ENCODE results near the gene TTC27.
"Not testable (repeated sequence)": the region's sequence is repeated elsewhere in the genome, so short reads cannot be mapped to it uniquely, and the experiment has no call there.

The TTC27 gene

DNA sequence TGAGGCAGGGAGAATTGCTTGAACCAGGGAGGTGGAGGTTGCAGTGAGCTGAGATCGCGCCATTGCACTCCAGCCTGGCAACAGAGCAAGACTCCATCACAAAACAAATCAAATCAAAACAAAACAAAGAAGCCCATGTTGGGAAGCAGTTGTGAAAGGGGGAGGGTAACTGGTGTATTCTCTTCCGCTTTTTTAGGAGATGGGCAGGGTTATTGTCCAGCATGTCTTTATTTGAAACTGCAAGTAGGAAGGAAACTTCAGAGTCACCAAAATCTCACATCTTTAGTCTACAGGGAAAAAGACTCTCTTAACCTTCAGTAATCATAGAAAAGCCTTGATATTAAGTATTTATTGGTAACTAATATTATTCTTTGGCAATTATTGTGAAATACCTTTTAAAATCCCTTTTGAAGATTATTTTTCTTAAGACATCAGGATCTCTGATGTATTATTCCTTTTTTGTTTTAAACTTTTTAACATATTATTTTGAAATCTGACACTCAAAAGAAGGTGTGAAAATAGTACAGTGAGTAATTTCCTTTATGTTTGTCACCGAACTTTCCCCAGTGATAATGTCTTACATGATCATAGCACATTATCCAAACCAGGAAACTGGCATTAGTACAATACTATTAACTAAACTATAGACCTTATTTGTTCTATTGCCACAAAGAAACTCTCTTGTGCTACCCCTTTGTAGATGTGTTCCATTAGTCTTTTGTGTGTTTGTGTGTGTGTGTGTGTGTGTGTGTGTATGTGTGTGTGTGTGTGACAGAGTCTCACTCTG, 234.6 kb downstream of the TTC27 start:
- Mint-ChIP-seq H3K9me3 (no peaks in the 10 kb centered on the region), H3K27ac (no peak overlapping the region), H3K4me1 (no peaks in the 10 kb centered on the region), H3K36me3 (no peaks in the 10 kb centered on the region), H3K4me3 (no peak overlapping the region), H3K27me3 (peaks cover 2% of the 10 kb centered on the region)
- no peak for DNase-seq (ENCODE audit: low spot score in 2 of 2)
- ATAC-seq (ENCODE audit: low read depth), result no peak

DNA sequence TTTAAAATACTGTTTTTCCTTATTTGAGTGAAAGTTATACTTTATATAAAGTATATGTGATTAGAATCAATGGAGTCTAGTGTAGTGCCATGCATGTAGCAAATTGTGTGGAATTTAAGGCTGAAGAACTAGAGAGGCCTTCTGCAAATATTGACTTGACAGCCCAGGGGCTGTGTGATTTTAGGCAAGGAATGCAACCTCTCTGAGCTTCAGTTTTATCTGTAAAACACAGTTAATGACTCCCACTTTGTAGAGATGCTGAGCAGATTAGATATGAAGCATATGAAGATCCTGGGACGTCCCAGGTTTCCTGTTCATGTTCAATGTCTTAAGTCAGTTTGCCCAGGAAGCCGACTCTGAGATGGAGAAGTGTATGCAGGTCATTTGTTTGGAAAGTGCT, 235.5 kb downstream of the TTC27 start:
- Mint-ChIP-seq H3K9me3 (no peaks in the 10 kb centered on the region), H3K27me3 (peaks cover 2% of the 10 kb centered on the region), H3K27ac (no peak overlapping the region), H3K4me1 (no peaks in the 10 kb centered on the region), H3K36me3 (no peaks in the 10 kb centered on the region), H3K4me3 (no peak overlapping the region)
- DNase-seq (ENCODE audit: low spot score in 2 of 2), result no peak
- no peak for ATAC-seq (ENCODE audit: low read depth)

- no peak overlapping the region for H3K4me3 Mint-ChIP-seq
- peaks cover 2% of the 10 kb centered on the region for H3K27me3 Mint-ChIP-seq
- no peaks in the 10 kb centered on the region for H3K36me3 Mint-ChIP-seq
- ATAC-seq (ENCODE audit: low read depth) (no peak), DNase-seq (ENCODE audit: low spot score in 2 of 2) (no peak)
- H3K27ac Mint-ChIP-seq, result no peak overlapping the region
- no peaks in the 10 kb centered on the region for H3K4me1 Mint-ChIP-seq
- H3K9me3 Mint-ChIP-seq, result no peaks in the 10 kb centered on the region
Observed at GRCh38 chr2:32863803-32864202, 236.0 kb downstream of the TTC27 start.

- H3K4me1 Mint-ChIP-seq, result no peaks in the 10 kb centered on the region
- no peaks in the 10 kb centered on the region for H3K9me3 Mint-ChIP-seq
- H3K27ac Mint-ChIP-seq, result no peak overlapping the region
- no peak overlapping the region for H3K4me3 Mint-ChIP-seq
- ATAC-seq (ENCODE audit: low read depth), result no peak
- H3K27me3 Mint-ChIP-seq, result peaks cover 2% of the 10 kb centered on the region
- H3K36me3 Mint-ChIP-seq, result no peaks in the 10 kb centered on the region
- DNase-seq (ENCODE audit: low spot score in 2 of 2), result no peak
Observed at GRCh38 chr2:32864334-32865111, 236.7 kb downstream of the TTC27 start.

DNA sequence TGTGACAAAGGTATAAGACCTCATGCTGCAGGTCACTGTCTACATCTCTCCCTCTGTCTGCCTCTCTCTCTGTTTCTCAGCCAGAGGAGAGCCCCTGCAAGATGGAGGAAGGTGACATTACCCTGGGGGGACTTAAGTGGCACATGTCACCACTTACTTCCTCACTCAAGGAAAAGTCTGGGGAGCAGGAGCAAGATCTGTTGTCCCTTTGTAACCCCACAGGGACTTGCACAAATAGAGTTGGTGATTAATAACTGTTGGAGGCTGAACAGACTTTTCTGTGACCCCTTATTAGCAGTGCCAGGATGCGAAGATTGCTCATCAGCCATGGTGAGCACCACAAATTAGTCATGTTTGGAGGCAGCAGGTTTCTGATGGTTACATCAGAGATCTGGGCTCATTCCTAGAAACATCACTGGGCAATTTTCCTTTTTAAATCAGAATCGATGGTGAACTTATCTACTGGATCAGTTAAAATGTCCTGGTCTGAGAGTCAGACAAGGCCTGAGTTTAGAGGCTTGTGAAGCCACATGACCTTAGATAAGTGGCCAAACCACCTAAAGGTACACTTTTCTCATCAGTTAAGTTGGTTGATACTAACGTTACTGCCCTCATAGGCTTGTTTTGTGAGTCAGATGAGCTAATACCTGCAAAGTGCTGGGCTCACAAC, 237.7 kb downstream of the TTC27 start:
- Mint-ChIP-seq H3K4me3 (no peak overlapping the region), H3K27me3 (peaks cover 2% of the 10 kb centered on the region), H3K36me3 (no peaks in the 10 kb centered on the region), H3K4me1 (no peaks in the 10 kb centered on the region), H3K27ac (no peak overlapping the region), H3K9me3 (no peaks in the 10 kb centered on the region)
- DNase-seq (ENCODE audit: low spot score in 2 of 2), result no peak
- no peak for ATAC-seq (ENCODE audit: low read depth)

GRCh38 chr2:32866462-32866861, 238.6 kb downstream of the TTC27 start:
- not testable (repeated sequence) for H3K36me3 Mint-ChIP-seq; H3K4me1 Mint-ChIP-seq; H3K27me3 Mint-ChIP-seq; H3K27ac Mint-ChIP-seq; DNase-seq (ENCODE audit: low spot score in 2 of 2); ATAC-seq (ENCODE audit: low read depth); H3K9me3 Mint-ChIP-seq; H3K4me3 Mint-ChIP-seq

All from memory B cell (primary cell).